ENCODE measurements around the gene SLTM. TPM values are rescaled to one million over a fixed set of nuclear protein-coding genes. Genes with fewer than 3 reads are reported as not detected.

Gene SLTM
- polyA plus RNA-seq, 1 of the 3 experiments (the other 2 are of a cell fraction), result 54.3 TPM

DNA sequence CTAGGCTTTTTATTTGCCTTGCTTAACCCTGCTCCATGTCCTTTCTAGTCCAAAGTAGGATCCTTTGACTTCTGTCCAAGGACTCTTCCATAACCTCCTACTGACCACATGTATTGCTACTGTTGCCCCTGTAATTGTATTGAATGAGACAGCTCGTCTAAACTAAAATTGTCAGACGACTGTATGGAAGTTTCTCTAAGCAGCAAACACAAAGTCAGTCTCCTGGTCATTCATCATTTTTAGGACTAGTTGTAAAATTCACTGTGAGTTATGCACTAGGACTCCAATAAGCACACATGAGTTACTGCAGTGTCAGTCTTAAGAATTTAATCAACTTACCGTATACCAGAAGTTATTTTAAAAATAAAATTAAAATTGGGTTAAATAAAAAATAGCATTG, 32.8 kb downstream of the SLTM start:
- Histone ChIP-seq H3F3A (replicated peaks; ENCODE audit: insufficient read depth) (no peaks in the 10 kb centered on the region), H3K9me3 (no peaks in the 10 kb centered on the region), H3K4me1 (ENCODE audit: control insufficient read depth in 1 of 2, insufficient read depth in 2 of 2, low read depth in 1 of 2, low read length in 1 of 2) (no peaks in the 10 kb centered on the region), H3K27ac (ENCODE audit: low read depth in 2 of 2, low read length in 1 of 2) (no peak overlapping the region), H3K27me3 (ENCODE audit: insufficient read depth) (no peaks in the 10 kb centered on the region), H3K79me2 (ENCODE audit: insufficient read depth) (peaks cover 51% of the 10 kb centered on the region), H2AFZ (ENCODE audit: low read depth) (no peak overlapping the region), H3K9ac (no peak overlapping the region), H3K4me3 (ENCODE audit: low read depth in 2 of 2, low read length in 1 of 2) (no peak overlapping the region), H3K9me2 (no peaks in the 10 kb centered on the region), H3K36me3 (replicated peaks in 1 of 2; ENCODE audit: control insufficient read depth in 1 of 2, insufficient read depth in 2 of 2, low read length in 1 of 2) (peaks cover 55 to 80% of the 10 kb centered on the region in 2 experiments), H3K4me2 (no peak overlapping the region), H4K20me1 (ENCODE audit: insufficient read depth) (no peaks in the 10 kb centered on the region)
- CTCF ChIA-PET, result no interaction called here
- no peak for DNase-seq
- TF ChIP-seq ELF1 (IDR thresholded peaks at IDR 0.05), result no peak
- TF ChIP-seq, protein P1, sequence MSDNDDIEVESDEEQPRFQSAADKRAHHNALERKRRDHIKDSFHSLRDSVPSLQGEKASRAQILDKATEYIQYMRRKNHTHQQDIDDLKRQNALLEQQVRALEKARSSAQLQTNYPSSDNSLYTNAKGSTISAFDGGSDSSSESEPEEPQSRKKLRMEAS (IDR thresholded peaks at IDR 0.05; ENCODE audit: low read depth), result no peak
- TF ChIP-seq RCOR1 (IDR thresholded peaks at IDR 0.05; ENCODE audit: low read length), result no peak
- no peak for TF ChIP-seq FOXM1 (IDR thresholded peaks at IDR 0.05; ENCODE audit: low read depth)
- TF ChIP-seq, protein P2, sequence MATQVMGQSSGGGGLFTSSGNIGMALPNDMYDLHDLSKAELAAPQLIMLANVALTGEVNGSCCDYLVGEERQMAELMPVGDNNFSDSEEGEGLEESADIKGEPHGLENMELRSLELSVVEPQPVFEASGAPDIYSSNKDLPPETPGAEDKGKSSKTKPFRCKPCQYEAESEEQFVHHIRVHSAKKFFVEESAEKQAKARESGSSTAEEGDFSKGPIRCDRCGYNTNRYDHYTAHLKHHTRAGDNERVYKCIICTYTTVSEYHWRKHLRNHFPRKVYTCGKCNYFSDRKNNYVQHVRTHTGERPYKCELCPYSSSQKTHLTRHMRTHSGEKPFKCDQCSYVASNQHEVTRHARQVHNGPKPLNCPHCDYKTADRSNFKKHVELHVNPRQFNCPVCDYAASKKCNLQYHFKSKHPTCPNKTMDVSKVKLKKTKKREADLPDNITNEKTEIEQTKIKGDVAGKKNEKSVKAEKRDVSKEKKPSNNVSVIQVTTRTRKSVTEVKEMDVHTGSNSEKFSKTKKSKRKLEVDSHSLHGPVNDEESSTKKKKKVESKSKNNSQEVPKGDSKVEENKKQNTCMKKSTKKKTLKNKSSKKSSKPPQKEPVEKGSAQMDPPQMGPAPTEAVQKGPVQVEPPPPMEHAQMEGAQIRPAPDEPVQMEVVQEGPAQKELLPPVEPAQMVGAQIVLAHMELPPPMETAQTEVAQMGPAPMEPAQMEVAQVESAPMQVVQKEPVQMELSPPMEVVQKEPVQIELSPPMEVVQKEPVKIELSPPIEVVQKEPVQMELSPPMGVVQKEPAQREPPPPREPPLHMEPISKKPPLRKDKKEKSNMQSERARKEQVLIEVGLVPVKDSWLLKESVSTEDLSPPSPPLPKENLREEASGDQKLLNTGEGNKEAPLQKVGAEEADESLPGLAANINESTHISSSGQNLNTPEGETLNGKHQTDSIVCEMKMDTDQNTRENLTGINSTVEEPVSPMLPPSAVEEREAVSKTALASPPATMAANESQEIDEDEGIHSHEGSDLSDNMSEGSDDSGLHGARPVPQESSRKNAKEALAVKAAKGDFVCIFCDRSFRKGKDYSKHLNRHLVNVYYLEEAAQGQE (IDR thresholded peaks at IDR 0.05; ENCODE audit: low read depth, low read length), result no peak
- no peak for TF ChIP-seq FOXJ3 (CRISPR knock-in tag; IDR thresholded peaks at IDR 0.05)
- TF ChIP-seq, protein P3, sequence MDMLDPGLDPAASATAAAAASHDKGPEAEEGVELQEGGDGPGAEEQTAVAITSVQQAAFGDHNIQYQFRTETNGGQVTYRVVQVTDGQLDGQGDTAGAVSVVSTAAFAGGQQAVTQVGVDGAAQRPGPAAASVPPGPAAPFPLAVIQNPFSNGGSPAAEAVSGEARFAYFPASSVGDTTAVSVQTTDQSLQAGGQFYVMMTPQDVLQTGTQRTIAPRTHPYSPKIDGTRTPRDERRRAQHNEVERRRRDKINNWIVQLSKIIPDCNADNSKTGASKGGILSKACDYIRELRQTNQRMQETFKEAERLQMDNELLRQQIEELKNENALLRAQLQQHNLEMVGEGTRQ (IDR thresholded peaks at IDR 0.05; ENCODE audit: borderline replicate concordance, low read depth, low read length), result no peak
- TF ChIP-seq JUND (IDR thresholded peaks at IDR 0.05), result no peak
- TF ChIP-seq GABPA (IDR thresholded peaks at IDR 0.05; ENCODE audit: low read depth), result no peak
- POLR2A ChIA-PET, result no interaction called here
- 96% methylated on average over 3 of the region's 3 CpGs for WGBS (ENCODE audit: low lambda C conversion rate)

DNA sequence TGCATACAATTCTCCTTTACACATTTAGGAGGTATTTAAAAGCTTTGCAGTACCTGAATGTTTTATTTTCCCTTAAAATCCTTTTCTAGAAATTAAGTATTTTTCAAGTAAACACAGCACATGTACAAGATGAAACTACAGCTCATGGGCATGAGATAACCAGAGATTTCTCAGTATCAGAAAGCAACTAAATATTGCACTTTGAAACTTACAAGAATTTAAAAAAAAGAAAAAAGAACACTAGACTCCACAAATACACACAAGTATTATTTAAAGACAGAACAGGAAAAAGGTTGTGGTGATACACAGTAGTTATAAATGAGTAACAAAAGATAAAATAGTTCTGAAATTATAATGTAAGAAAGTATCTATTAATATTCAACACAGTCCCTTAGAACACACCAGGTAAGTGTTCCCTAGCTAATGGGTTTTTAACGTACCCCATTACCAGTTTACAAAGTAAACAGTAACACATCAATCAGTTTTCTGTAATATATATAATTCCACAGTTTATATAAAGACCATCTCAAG, 35.3 kb downstream of the SLTM start:
- H3K36me3 ChIP-seq (replicated peaks in 1 of 2; ENCODE audit: control insufficient read depth in 1 of 2, insufficient read depth in 2 of 2, low read length in 1 of 2), result peaks cover 76 to 83% of the 10 kb centered on the region in 2 experiments
- no peaks in the 10 kb centered on the region for H4K20me1 ChIP-seq (ENCODE audit: insufficient read depth)
- no peak overlapping the region for H3K4me2 ChIP-seq
- no peaks in the 10 kb centered on the region for H3F3A ChIP-seq (replicated peaks; ENCODE audit: insufficient read depth)
- WGBS (ENCODE audit: low lambda C conversion rate), result 97% methylated on average over 1 of the region's 1 CpG
- H3K4me1 ChIP-seq (ENCODE audit: control insufficient read depth in 1 of 2, insufficient read depth in 2 of 2, low read depth in 1 of 2, low read length in 1 of 2), result no peaks in the 10 kb centered on the region
- H3K9me2 ChIP-seq, result no peaks in the 10 kb centered on the region
- H3K27ac ChIP-seq (ENCODE audit: low read depth in 2 of 2, low read length in 1 of 2), result no peak overlapping the region
- ChIA-PET CTCF (no interaction called here), POLR2A (no interaction called here)
- no peak overlapping the region for H2AFZ ChIP-seq (ENCODE audit: low read depth)
- no peak overlapping the region for H3K4me3 ChIP-seq (ENCODE audit: low read depth in 2 of 2, low read length in 1 of 2)
- no peaks in the 10 kb centered on the region for H3K27me3 ChIP-seq (ENCODE audit: insufficient read depth)
- H3K9ac ChIP-seq, result no peak overlapping the region
- H3K9me3 ChIP-seq, result no peaks in the 10 kb centered on the region
- peaks cover 34% of the 10 kb centered on the region; the same call in 1 of the 2 replicates for H3K79me2 ChIP-seq (ENCODE audit: insufficient read depth)
- no peak for DNase-seq
- TF ChIP-seq EP300 (IDR thresholded peaks at IDR 0.05; ENCODE audit: borderline replicate concordance in 1 of 2, low read depth in 1 of 2, low read length in 1 of 2), result no peak
- no peak for TF ChIP-seq TAF1 (IDR thresholded peaks at IDR 0.05; ENCODE audit: borderline replicate concordance, low read depth, low read length)
- no peak for TF ChIP-seq GATA2 (CRISPR knock-in tag; IDR thresholded peaks at IDR 0.05)
- TF ChIP-seq, protein P4, sequence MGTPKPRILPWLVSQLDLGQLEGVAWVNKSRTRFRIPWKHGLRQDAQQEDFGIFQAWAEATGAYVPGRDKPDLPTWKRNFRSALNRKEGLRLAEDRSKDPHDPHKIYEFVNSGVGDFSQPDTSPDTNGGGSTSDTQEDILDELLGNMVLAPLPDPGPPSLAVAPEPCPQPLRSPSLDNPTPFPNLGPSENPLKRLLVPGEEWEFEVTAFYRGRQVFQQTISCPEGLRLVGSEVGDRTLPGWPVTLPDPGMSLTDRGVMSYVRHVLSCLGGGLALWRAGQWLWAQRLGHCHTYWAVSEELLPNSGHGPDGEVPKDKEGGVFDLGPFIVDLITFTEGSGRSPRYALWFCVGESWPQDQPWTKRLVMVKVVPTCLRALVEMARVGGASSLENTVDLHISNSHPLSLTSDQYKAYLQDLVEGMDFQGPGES (IDR thresholded peaks at IDR 0.05; ENCODE audit: low read depth, low read length), result no peak
- no peak for TF ChIP-seq FOSL2 (IDR thresholded peaks at IDR 0.05; ENCODE audit: borderline replicate concordance, low read depth)
- no peak for TF ChIP-seq RCOR1 (IDR thresholded peaks at IDR 0.05; ENCODE audit: low read length)
- no peak for TF ChIP-seq SMC3 (IDR thresholded peaks at IDR 0.05; ENCODE audit: low read depth, low read length)
- TF ChIP-seq, protein P3 (IDR thresholded peaks at IDR 0.05; ENCODE audit: borderline replicate concordance, low read depth, low read length), result no peak
- TF ChIP-seq, protein P5, sequence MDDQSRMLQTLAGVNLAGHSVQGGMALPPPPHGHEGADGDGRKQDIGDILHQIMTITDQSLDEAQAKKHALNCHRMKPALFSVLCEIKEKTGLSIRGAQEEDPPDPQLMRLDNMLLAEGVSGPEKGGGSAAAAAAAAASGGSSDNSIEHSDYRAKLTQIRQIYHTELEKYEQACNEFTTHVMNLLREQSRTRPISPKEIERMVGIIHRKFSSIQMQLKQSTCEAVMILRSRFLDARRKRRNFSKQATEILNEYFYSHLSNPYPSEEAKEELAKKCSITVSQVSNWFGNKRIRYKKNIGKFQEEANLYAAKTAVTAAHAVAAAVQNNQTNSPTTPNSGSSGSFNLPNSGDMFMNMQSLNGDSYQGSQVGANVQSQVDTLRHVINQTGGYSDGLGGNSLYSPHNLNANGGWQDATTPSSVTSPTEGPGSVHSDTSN (IDR thresholded peaks at IDR 0.05), result no peak
